AG04449 (cell line): Measurements from ENCODE around the gene POMT1.
"Not testable (repeated sequence)": the region's sequence is repeated elsewhere in the genome, so short reads cannot be mapped to it uniquely, and the experiment has no call there.

Experiments
- CTCF ChIA-PET: fragments of 350-600 bp; formaldehyde crosslinking; extraction: SDS; loops from one replicate; lab custom pipeline; 2021; ENCODE audit warnings: antibody characterized with exemption; lab: Yijun Ruan, JAX
- POLR2A ChIA-PET: fragments of 400-600, 350-600 bp; formaldehyde crosslinking; extraction: SDS; loops from one replicate; lab custom pipeline; 2020; ENCODE audit warnings: antibody characterized with exemption, inconsistent platforms; lab: Yijun Ruan, JAX
- DNase-seq: peaks from one replicate; pipeline ENCODE4 v3.0.0-alpha.2; 2010; ENCODE audit warnings: low read depth, low spot score
- H3K4me3 ChIP-seq: 2 replicates; pipeline ENCODE4 v1.5.1; 2011; ENCODE audit warnings: low read depth, mild to moderate bottlenecking, control low read depth, low read length
- CTCF ChIP-seq: IDR thresholded peaks from one replicate; pipeline ENCODE4 v1.5.1; 2011; ENCODE audit warnings: mild to moderate bottlenecking, moderate library complexity, low read length, control low read depth, inconsistent platforms; ENCODE audit not compliant: insufficient read depth; ENCODE audit errors: missing control alignments

POMT1 gene

GRCh38 chr9:131470581-131470991 is 32.1 kb upstream of the POMT1 start:
- no peak for DNase-seq
- ChIA-PET POLR2A (no interaction called here), CTCF (interaction anchor here (2.3 to 4.3 kb wide), 3 partner anchors 7 to 120 kb away, joined by 9 to 25 read pairs (median 13); no protein-coding TSS in a partner anchor)
- TF ChIP-seq CTCF: no peak
- H3K4me3 ChIP-seq: no peak overlapping the region

- POLR2A ChIA-PET, H3K4me3 ChIP-seq, DNase-seq: not testable (repeated sequence)
- CTCF ChIA-PET: interaction anchor here (4.3 kb wide), 1 partner anchor 8 kb away, joined by 25 read pairs; no protein-coding TSS in a partner anchor
Observed at GRCh38 chr9:131472085-131472484, 30.6 kb upstream of the POMT1 start.

- CTCF ChIA-PET: interaction anchor here (1.2 to 12.9 kb wide), 2 partner anchors 8 to 124 kb away, joined by 4 to 119 read pairs; no protein-coding TSS in a partner anchor
- TF ChIP-seq CTCF: no peak
- no peak for DNase-seq
- no peak overlapping the region for H3K4me3 ChIP-seq
- POLR2A ChIA-PET: no interaction called here
Observed at GRCh38 chr9:131473198-131473885, 29.4 kb upstream of the POMT1 start.

DNA sequence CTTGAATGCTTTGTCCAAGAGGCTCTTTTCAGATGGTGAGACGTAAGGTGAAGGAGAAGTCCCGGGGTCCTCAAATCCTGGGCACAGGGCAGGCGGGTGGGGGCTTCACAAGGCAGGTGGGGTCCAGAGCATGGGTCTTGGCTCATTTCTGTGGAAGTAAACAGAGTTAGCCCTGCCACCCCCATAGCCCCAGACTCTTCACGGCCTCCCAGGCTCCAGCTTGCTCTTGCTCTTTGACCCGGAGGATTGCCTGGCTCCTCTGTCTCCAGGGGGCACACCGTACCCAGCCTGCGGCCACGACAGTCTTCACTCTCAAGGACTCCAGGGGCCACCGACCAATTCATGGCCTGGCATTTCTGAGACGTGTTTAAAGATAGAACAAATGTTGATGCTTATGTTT is 28.8 kb upstream of the POMT1 start:
- POLR2A ChIA-PET: no interaction called here
- no peak overlapping the region for H3K4me3 ChIP-seq
- TF ChIP-seq CTCF: no peak
- CTCF ChIA-PET: interaction anchor here (0.9 to 12.9 kb wide), 5 partner anchors 8 to 124 kb away, joined by 3 to 119 read pairs (median 4); no protein-coding TSS in a partner anchor
- no peak for DNase-seq

DNA sequence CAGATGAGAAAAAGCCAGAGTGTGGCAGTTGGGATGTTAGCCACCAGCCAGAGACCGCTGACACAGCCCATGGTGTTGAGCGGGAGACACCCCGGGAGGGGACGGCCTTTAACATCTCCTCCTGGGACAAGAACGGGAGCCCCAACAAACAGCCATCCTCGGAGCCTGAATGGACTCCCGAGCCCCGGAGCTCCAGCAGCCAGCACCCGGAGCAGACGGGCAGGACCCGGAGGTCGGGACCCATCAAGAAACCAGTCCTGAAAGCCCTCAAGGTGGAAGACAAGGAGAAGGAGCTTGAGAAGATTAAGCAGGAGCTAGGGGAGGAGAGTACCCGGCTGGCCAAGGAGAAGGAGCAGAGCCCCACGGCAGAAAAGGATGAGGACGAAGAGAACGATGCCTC is 28.0 kb upstream of the POMT1 start:
- POLR2A ChIA-PET: no interaction called here
- CTCF ChIA-PET: interaction anchor here (0.9 to 12.9 kb wide), 5 partner anchors 9 to 125 kb away, joined by 3 to 119 read pairs (median 4); no protein-coding TSS in a partner anchor
- no peak for TF ChIP-seq CTCF
- no peak for DNase-seq
- H3K4me3 ChIP-seq: no peak overlapping the region

GRCh38 chr9:131475111-131475955 is 27.4 kb upstream of the POMT1 start:
- DNase-seq: no peak
- POLR2A ChIA-PET: no interaction called here
- no peak for TF ChIP-seq CTCF
- CTCF ChIA-PET: interaction anchor here (0.7 to 12.9 kb wide), 7 partner anchors 10 to 126 kb away, joined by 3 to 119 read pairs (median 4); no protein-coding TSS in a partner anchor
- H3K4me3 ChIP-seq: no peak overlapping the region
